Adrenal gland (tissue), 12 donors: ENCODE measurements around the gene LEF1. TPM values are rescaled to one million over a fixed set of nuclear protein-coding genes. Genes with fewer than 3 reads are reported as not detected.

Experiments used
- DNase-seq, 7 donors: peaks; one replicate each; pipeline ENCODE4 v3.0.0-alpha.2; 2019 to 2020
- H3K27ac ChIP-seq, 5 donors: fragments of 200-600 bp; sonication (generic) in 4 of 5; 1 replicate in 3 of 5; 2 replicates in 2 of 5; pipeline versions ENCODE4 v1.5.1 to v1.8.0; 2016 to 2020; ENCODE audit warnings: mild to moderate bottlenecking in 1 of 5
- H3K27me3 ChIP-seq: fragments of 200-600 bp; 2 replicates; pipeline ENCODE4 v1.8.0; 2021
- H3K36me3 ChIP-seq, 2 donors: fragments of 200-600 bp; replicated peaks in 1 of 2; 1 replicate in 1 of 2; 2 replicates in 1 of 2; pipeline versions ENCODE4 v1.5.1 to v1.8.0; 2018 to 2022
- H3K4me1 ChIP-seq, 2 donors: fragments of 200-600 bp; replicated peaks in 1 of 2; 1 replicate in 1 of 2; 2 replicates in 1 of 2; pipeline versions ENCODE4 v1.5.1 to v1.8.0; 2018 to 2021
- H3K4me3 ChIP-seq, 4 donors: fragments of 200-600 bp; sonication (generic) in 3 of 4; one replicate each; pipeline ENCODE4 v1.5.1; 2016 to 2018
- H3K9me3 ChIP-seq, 3 donors: fragments of 200-600 bp; sonication (generic) in 1 of 3; replicated peaks in 1 of 3; 1 replicate in 2 of 3; 2 replicates in 1 of 3; pipeline versions ENCODE4 v1.5.1 to v1.8.0; 2016 to 2021
- CTCF ChIP-seq, 6 experiments: fragments of 450-650 bp in 4 of 6; fragments of 200-600 bp in 2 of 6; sonication (generic) in 1 of 6; IDR thresholded peaks; 1 replicate in 5 of 6; 2 replicates in 1 of 6; pipeline versions ENCODE4 v1.5.1 to v1.8.0; 2016 to 2021; ENCODE audit warnings: antibody characterized with exemption in 6 of 6, mild to moderate bottlenecking in 2 of 6, moderate library complexity in 1 of 6
- POLR2A ChIP-seq, 2 donors: fragments of 450-650 bp; IDR thresholded peaks; one replicate each; pipeline ENCODE4 v1.6.1; 2017; ENCODE audit warnings: antibody characterized with exemption in 2 of 2, mild to moderate bottlenecking in 2 of 2, moderate library complexity in 1 of 2
- WGBS, 4 donors: extraction: QIAGEN DNeasy Blood & Tissue Kit in 2 of 4; methylation state at CpG; one replicate each; pipeline versions ENCODE4 v1.1.5 to v1.1.7; 2013 to 2017; 5-methylcytosine and 5-hydroxymethylcytosine counted together
- intact Hi-C, 2 donors: fragments of 100-400 bp; cut with DNase I; formaldehyde crosslinking; loops; one replicate each; pipeline versions ENCODE4 v1.14.1 to v1.15.0; 2022 to 2023
- polyA plus RNA-seq, 3 donors: library from polyadenylated mRNA; stranded (reverse); fragments of 200-250 nt in 2 of 3; fragments of 350-450 nt in 1 of 3; fragmentation: Illumina TruSeq in 1 of 3; extraction: RNeasy Lipid Tissue Mini Kit (QIAGEN cat#74804) in 1 of 3; gene quantifications; one replicate each; pipeline ENCODE4 v1.2.3, GENCODE V29; 2013 to 2014
- total RNA-seq, 9 donors: library from RNA; depleted of rRNA in 4 of 9; stranded (reverse); fragments of >200 nt in 4 of 9; fragments of 120-200 nt in 1 of 9; fragmentation: NEBNext Ultra II Directional in 1 of 9; extraction: Animal tissue kit (Norgen Biotek cat#: 25700) in 1 of 9; gene quantifications; one replicate each; pipeline versions ENCODE4 v1.1.0 to v1.2.4, GENCODE V29; 2013 to 2023
- donor health status: healthy with polysubstance abuse.
- donor health status: Bipolar disorder and iron deficiency.
- donor health status: DM: yes; HTN: yes; CAD: no.
- donor health status: DM: no; HTN: no; CAD: no.
- donor health status: DM: no; HTN: no; CAD: no.
- donor health status: DM: yes; HTN: yes; CAD: no.

The LEF1 gene
- total and polyA plus RNA-seq, 12 donors = 6.1 to 78.2 (median 41.5) TPM

- no peaks in the 10 kb centered on the region for H3K9me3 ChIP-seq
- no peaks in the 10 kb centered on the region for H3K36me3 ChIP-seq
- 39 to 49% (median 47%) methylated on average over 1 of the region's 1 CpG for WGBS, 4 donors
- H3K27ac ChIP-seq = no peak overlapping the region
- H3K4me1 ChIP-seq = no peaks in the 10 kb centered on the region
- H3K4me3 ChIP-seq = no peak overlapping the region
- DNase-seq = no peak
- intact Hi-C loops = no loop called here
- no peak for TF ChIP-seq POLR2A (IDR thresholded peaks at IDR 0.05)
- TF ChIP-seq CTCF (IDR thresholded peaks at IDR 0.05) = no peak
- no peaks in the 10 kb centered on the region for H3K27me3 ChIP-seq
These were observed 67.9 kb downstream of the LEF1 start for GRCh38 chr4:108100827-108101226.

GRCh38 chr4:108099838-108100237 lies 68.9 kb downstream of the LEF1 start:
- 77 to 93% (median 90%) methylated on average over 1 of the region's 1 CpG for whole genome bisulfite sequencing, 4 donors
- no peak for DNase-seq
- no peaks in the 10 kb centered on the region for H3K36me3 ChIP-seq
- TF ChIP-seq POLR2A (IDR thresholded peaks at IDR 0.05) = no peak
- TF ChIP-seq CTCF (IDR thresholded peaks at IDR 0.05) = no peak
- intact Hi-C loops = no loop called here
- no peaks in the 10 kb centered on the region for H3K4me1 ChIP-seq
- H3K27me3 ChIP-seq = no peaks in the 10 kb centered on the region
- no peak overlapping the region for H3K4me3 ChIP-seq
- no peaks in the 10 kb centered on the region for H3K9me3 ChIP-seq
- no peak overlapping the region for H3K27ac ChIP-seq

- Histone ChIP-seq H3K4me1 (no peaks in the 10 kb centered on the region), H3K4me3 (no peak overlapping the region), H3K27me3 (no peaks in the 10 kb centered on the region), H3K36me3 (no peaks in the 10 kb centered on the region), H3K9me3 (no peaks in the 10 kb centered on the region), H3K27ac (no peak overlapping the region)
- intact Hi-C loops = no loop called here
- 46 to 80% (median 65%) methylated on average over 5 of the region's 5 CpGs for WGBS, 4 donors
- peak in 1 of 7 donors; percentile 7 for DNase-seq
- TF ChIP-seq POLR2A (IDR thresholded peaks at IDR 0.05) = no peak
- no peak for TF ChIP-seq CTCF (IDR thresholded peaks at IDR 0.05)
These were observed 70.7 kb downstream of the LEF1 start for GRCh38 chr4:108097990-108098553.

- Histone ChIP-seq H3K4me1 (no peaks in the 10 kb centered on the region), H3K9me3 (no peaks in the 10 kb centered on the region), H3K4me3 (no peak overlapping the region), H3K27me3 (no peaks in the 10 kb centered on the region), H3K27ac (no peak overlapping the region), H3K36me3 (no peaks in the 10 kb centered on the region)
- TF ChIP-seq CTCF (IDR thresholded peaks at IDR 0.05) (no peak), POLR2A (IDR thresholded peaks at IDR 0.05) (no peak)
- intact Hi-C loops = no loop called here
- no peak for DNase-seq
- 75 to 79% (median 77%) methylated on average over 5 of the region's 5 CpGs for WGBS, 4 donors
These were observed 73.7 kb downstream of the LEF1 start for GRCh38 chr4:108094923-108095482.
